NCI-H1105 (cell line): ENCODE results near the gene BZW2.

ENCODE experiments used
- DNase-seq: peaks from one replicate; lab custom pipeline; 2025; lab: John Stamatoyannopoulos, UW

Gene BZW2

DNA sequence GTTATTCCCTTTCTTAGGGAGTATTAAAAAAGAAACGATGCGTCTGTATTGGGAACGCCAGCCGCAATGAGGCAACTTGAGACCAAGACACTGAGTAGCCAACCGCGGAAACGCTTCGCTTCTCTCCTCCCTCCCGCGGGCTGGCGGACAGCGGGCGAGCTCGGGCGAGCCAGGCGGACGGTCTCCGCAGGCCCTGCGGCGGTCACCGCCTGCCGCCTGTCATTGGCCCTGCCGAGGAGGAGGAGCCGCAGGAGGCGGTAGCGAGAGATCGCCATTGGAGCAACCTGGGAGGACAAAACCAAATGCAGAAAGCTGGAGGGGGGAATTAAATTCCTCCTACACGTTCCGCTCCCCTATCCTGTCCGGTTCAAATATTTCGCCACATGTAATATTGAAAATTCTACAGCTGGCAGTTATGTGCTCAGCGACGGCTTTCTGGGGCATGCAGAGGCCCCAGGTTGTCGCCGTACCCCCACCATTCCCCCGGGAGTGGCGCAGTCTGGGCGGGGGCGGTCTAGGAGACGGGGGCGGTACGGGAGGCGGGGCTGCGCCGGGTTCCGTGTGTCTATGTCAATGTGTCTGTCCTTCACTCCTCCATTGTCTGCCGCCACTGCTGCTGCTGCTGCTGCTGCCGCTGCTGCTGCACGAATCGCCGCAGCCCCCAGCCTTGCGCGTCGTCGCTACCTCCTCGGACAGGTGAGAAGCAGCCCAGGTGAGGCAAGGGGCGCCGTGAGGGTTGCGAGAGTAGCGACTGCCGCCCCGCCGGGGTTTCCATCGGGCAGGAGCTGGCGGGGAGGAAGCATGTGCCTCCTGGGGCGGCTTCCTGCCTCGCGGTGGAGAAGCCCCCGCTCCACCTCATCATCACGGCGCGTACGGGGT, at the start of gene BZW2, which contains the start of gene ANKMY2:
TSS of gene BZW2 (plus strand) at position 589 of the 879 bp plus-strand sequence. CDS start 19,263 bp downstream, outside the sequence.
TSS of gene ANKMY2 (minus strand) at position 162 of the 879 bp plus-strand sequence. CDS start 181 bp downstream, outside the sequence.
- peak; percentile 92 for DNase-seq

GRCh38 chr7:16598015-16598414, 48.0 kb upstream of the BZW2 start:
- no peak for DNase-seq

GRCh38 chr7:16599860-16600259, 46.1 kb upstream of the BZW2 start:
- DNase-seq = no peak

GRCh38 chr7:16603633-16604032, 42.3 kb upstream of the BZW2 start:
- no peak for DNase-seq

- no peak for DNase-seq
Observed at GRCh38 chr7:16604054-16604453, 41.9 kb upstream of the BZW2 start.

DNA sequence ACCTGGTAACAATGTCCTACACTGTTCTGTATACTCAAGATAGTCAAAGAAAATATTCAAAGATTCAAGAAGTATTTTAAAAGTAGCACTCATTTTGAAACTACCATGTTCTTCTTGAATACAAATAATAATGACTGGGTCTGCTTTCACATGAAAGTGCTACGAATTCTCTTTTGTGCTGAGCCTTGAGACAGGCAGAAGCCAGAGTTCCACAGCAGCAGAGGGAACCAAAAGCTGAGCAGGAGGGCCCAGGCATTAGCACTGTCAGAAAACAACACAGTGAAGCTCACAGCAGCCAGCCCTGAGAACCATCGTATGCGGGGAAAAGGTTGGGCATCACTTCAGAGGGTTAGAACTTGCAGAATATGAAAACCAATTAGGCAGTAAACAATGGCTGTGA, 39.3 kb upstream of the BZW2 start:
- no peak for DNase-seq

GRCh38 chr7:16609842-16610450, 36.0 kb upstream of the BZW2 start:
- DNase-seq = no peak

DNA sequence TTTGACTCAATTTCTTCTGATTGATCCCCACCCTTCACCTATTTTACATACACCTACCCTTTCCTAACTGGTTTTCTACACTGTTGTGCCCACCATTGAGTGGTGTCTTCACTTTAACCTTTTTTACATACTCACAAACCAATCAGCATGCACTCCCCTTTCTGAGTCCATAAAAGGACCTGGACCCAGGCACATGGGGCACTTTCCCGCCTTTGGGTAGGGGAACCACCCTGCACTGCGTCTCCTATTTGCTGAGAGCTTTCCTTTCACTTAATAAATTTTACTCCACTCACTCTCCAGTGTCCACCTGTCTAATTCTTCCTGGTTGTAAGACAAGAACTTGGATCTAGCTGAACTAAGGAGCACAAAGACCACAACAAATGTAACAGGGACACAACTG, 34.3 kb upstream of the BZW2 start:
- no peak for DNase-seq

GRCh38 chr7:16615228-16615627, 30.8 kb upstream of the BZW2 start:
- DNase-seq = no peak

DNA sequence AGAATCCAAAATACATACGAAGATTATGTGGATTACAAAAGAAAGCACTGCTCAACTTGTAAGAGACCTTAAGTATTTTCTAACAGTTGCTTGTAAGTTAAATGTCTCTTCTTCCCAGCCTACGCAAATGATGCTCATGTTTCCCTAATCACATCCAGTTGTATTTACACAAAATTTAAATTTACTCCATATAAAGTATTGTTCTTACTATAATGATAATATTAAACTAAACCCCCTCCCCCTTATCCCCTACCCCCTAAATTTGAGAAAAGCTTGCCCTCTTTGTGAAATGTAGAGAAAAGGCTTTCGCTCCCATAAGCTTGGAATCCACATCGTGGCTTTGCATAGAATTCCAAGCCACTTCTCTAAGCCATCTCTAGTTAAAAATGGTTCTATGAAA, 29.9 kb upstream of the BZW2 start:
- DNase-seq = no peak

DNA sequence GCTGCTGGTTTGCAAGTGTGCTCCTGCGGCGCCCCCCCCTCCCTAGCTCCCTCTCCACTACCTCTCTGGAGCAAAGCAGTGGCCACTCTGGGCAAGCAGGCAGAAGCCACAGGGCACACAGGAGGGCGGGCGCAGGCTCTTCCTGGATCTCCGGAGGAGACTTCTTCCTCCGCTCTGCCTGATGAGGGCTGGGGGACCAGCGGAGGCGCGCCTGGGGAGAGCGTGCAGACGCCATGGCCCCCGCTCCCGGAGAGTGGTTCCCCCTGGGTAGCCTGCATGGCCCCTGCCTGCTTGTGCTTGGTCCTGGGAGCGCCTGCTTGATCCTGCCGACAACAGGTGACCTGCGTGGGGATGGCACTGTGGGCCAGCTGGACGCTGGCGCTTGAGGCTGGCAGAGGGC, 29.4 kb upstream of the BZW2 start:
- no peak for DNase-seq

GRCh38 chr7:16619979-16620408, 26.0 kb upstream of the BZW2 start:
- DNase-seq = no peak

DNA sequence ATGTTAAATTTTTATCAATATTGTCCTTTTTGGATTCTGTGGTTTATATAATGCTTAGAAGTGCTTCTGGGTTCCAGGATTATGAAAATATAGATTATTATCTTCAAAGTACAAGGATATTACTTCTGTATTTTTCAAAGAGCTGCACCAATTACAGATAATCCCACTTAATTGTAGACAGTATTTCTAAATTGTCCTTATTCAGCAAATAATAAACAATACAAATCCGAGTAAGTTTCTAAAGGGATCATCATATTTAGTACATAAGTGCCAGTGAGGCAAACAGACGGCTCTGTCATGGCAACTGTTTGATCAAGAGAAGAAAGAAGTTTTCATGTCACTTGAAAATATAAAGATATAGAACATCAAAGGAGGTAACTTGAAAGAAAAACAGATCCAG, 19.6 kb upstream of the BZW2 start:
- no peak for DNase-seq

- no peak for DNase-seq
Observed at GRCh38 chr7:16627236-16627635, 18.7 kb upstream of the BZW2 start.

DNA sequence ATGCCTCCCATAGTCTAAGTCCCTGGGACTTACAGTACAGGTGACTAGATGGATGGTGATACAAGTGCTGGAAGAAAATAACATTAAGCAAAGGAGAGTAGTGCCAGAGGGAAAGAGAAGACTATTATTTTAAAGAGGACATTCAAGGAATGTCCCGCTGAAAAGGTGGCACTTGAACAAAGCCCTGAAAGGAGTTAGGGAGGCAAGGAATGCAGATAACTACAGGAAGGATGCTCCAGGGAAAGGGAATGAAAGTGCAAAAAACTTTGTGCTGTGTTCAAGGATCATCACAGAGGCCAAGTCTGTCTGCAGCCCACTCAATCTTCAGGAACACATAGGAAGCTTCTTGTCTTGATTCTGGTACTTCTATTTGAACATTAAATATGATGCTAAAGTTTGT, 15.3 kb upstream of the BZW2 start:
- DNase-seq = no peak

DNA sequence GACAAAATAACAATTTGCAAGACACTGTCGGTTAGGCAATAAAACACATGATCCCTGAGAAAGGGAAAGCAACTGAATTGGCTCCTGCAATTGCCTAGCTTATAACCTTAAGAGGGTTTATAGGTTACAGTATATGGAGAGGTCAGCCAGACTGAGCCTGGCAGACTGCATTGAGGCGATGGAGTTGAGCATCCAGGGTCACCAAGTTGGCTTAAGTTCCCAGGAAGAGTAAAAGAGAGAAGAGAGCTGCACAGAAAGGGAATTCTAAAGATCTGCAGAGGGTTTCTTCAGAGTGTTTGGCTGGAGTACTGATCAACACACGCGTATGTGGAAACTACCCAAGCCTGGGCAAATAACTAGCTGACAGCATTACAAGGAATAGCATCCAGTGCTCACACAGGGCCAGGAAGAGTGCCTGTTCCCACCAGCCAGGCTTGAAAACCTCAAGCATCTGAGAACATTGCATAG, 11.7 kb upstream of the BZW2 start:
- no peak for DNase-seq

DNA sequence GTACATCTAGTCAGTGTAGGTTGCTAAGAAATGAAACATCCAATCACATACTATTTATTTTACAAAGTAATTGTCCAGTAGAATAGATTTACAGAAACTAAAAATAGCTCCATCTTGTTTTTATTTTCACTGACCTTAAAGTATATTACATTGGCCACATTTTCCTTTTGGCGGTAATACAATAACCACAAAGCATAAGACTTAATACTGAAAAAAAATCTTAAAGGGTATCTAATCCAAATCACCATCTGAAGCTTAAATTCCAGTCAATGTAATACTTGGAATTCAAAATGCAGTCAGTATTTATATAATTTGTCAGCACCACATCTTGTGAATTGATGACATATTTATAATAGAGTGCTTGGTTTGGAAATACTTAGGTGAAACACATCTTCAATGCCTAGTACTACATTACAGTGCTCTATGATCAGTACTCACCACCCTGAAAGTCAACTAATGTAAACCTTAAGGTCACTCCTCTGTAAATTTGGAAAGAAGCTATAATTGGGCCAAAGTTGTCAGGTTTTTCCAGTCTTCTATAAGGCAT, 9.4 kb upstream of the BZW2 start:
- no peak for DNase-seq

DNA sequence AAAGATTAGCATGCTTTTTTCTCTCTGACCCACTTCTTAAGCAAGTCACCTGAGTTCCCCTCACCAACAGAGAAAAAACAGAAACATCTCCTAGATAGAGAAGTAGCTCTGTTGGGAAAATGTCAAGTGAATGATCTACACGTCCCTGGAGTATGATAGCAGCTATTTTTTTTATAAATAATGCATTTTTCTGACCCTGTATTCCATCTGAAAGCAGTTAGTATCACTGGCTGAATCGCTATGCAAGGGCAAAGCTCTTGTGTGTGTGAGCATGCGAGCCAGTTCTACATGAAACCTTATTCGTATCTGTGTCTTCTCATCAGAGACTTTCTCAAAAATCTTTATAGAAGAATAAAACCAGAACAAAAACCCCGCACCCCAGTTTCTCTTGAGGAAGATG, 8.6 kb upstream of the BZW2 start:
- no peak for DNase-seq

DNA sequence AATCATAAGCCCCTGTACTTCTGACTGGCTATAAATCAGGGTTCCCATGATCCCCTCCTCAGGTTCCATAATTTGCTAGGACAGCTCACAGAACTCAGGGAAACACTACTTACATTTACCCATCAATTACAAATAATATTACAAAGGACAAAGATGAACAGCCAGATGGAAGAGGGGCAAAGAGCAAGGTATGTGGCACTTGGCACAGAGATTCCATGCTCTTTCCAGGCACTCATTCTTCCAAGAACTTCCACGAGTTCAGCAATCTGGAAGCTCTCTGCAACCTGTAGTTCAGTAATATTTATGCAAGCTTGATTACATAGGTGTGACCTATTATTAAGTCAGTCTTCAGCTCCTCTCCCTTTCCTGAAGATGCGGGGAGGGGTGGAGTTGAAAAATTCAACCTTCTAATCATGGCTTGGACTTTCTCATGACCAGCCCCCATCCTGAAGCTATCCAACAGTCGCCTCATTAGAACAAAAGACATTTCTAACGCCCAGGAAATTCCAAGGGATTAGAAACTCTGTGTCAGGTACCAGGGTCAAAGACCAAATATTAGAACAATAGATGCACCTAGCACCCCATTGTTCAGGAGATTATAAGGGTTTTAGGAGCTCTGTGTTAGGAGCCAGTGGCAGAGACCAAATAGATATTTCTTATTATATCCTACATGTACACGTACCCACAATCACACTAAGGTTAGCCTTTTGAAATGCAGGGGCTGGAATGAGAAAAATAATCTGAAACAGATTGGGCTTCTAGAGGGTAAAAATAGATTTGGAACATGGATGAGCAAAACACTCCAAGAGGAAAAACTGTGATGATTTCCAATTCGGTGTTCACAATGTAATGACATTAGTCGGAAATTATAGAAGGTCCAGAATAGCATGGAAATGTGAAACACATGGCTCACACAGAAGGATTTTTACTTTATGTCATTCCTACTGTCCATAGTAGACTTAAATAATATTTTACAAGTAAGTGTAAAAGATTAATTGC, 7.4 kb upstream of the BZW2 start:
- DNase-seq = no peak

DNA sequence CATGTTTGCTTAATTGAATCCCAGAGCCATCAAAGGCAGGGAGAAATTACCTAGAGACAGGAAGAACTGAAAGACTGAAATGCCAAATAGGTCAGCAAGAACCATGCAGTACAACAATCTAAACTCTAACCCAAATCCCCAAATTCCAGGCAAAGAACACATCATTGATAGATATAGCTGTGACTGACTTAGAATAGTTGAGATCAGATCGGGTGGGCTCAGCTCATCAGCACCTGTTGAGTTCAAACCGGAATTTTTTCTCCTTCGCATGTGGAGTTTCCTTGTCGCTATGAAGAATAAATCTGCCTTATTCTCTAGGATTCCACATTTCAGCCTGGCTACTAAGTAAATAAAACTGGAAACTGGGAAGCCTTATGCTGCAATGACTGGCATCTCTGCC, 1.8 kb upstream of the BZW2 start:
- no peak for DNase-seq
